CD4-positive, alpha-beta T cell treated with Interleukin-1 beta for 1 hour (primary cell): ENCODE results near the gene CNTNAP2.

Experiments
- DNase-seq, 2 donors: peaks; one replicate each; pipeline ENCODE4 v3.0.0-alpha.2; 2020 to 2022

The CNTNAP2 gene

DNA sequence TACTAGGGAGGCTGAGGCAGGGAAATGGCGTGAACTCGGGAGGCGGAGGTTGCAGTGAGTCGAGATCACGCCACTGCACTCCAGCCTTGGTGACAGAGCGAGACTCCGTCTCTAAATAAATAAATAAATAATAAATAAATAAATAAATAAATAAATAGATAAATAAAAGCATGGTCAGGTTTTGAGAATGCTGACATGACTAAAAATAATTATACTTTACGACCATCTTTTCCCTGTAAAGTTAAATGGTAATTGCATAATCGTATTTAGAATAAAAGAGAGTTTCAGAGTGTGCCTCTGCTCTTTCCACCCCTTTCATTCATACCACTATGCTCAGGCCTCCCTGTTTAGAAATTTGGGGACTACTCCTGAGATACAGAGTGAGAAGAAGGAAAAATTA, 326.5 kb downstream of the CNTNAP2 start:
- DNase-seq = no peak

DNA sequence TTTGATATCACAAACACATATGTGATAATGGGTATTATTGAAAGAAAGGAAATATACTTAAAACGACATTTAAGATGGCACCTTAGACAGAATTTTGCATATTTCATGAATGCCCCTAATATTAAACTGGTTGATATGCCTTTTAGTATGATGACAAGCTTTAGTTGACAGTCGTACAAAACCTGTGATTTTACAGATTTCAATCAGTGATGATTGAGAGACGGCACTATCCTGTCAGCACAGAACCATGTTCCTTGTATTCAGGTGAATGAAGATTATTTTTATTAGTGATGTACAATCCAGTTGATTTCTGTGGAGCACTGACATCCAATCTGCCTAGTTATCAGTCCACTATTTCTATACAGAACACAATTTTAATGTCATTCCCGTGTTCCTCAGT, 333.0 kb downstream of the CNTNAP2 start:
- no peak for DNase-seq

GRCh38 chr7:146455091-146455655, 338.6 kb downstream of the CNTNAP2 start:
- DNase-seq = no peak

DNA sequence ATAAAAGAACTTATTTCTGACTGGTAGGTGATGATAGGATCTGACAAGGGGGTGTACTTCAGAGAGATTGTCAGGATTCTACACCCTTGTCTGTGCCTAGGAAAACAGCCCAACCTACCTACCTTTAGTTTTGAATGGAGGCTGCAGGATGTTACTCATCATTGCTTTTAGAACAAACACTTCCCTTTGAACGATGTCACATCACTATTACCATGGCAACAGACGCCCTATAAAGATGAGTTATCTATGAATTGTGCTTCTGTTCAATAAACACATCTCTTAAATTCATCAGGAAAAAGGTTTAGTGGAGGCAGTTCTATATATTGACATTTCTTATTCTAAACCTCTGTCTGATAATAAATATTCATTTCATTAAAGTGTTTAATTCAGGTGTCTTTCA, 362.4 kb downstream of the CNTNAP2 start:
- no peak for DNase-seq

- no peak for DNase-seq
Observed at GRCh38 chr7:146486519-146486918, 369.9 kb downstream of the CNTNAP2 start.

DNA sequence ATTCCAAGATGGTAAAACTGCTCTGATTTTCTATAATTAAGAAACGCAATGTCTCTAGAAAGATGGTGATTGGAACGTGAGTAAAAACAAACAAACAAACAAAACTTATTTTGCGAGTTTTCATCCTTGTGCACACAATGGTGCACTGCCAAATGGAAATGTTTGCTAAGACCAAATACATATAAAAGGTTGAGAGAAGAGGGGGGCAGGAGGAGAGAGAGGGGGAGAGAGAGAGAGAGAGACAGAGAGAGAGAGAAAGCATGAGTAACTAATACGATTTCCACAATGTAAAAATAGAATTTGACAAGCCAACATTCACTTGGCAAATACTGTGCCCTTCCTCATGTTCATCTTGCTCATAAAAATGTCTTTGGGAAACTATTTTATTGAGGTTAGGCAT, 375.4 kb downstream of the CNTNAP2 start:
- no peak for DNase-seq

DNA sequence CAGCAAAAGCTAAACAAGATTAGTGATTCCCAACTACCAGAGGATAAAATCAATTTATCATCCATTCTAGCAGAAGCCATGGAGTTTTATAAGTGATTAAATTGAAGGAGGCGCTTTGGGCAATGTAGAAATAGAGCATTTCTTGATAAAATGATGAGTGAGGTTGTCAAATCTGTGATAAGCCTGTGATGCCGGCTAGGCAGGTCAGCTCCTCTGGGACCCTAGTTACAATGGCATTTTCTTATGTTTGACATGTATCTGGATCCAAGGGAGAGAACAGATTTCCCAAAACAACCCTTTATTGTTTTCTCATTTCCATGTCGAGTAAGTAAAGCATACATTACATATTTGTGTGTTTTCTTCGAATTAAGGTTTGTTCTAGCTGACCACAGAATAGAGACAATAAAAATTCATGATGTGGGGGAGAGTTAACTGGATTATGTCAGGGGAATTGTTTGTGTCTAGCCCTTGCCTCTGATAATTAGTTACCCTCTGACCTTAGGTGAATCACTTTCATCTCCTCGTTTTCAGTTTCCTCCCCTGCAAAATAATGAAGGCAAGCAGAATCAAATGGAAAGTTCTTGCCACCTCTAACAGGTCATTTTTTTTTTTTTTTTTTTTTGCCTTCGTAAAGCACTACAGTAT, 378.5 kb downstream of the CNTNAP2 start:
- DNase-seq = no peak

- DNase-seq = no peak
Observed at GRCh38 chr7:146496657-146497056, 380.1 kb downstream of the CNTNAP2 start.

DNA sequence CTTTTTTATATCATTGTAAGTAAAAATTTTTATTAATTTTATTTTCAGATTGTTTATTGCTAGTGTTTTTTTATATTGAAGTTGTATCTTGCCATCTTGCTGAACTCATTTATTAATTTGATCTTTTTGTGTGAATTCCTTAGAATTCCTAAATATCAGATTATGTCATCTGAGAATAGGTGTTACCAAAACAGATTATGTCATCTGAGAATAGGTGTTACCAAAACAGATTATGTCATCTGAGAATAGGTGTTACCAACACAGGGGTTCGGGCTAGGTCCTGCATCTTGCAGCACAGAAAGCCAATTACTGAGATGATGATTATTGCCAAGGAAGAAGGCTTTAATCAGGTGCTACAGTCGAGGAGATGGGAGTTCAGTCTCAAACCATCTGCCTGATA, 383.4 kb downstream of the CNTNAP2 start:
- no peak for DNase-seq

DNA sequence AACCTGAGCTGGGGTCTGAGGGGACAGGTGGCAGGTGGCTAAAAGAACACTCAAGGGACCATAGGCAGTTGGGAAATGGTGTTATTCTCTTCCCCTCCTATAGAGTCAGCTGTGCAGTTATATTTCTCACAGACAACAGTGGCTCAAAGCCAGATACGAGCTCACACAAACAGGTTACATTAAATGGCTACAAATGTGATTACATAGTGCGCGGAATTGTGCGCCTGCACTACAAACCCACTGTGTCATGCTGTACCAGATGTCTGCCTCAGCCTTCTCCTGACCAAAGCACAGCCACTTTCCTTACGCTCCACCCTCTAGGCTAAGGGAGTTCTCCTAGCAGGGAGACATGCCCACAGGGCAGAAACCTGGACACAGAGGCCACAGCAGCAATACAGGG, 387.2 kb downstream of the CNTNAP2 start:
- DNase-seq = no peak

- peak in 1 of 2 donors; percentile 3 for DNase-seq
Observed at GRCh38 chr7:146510088-146510680, 393.6 kb downstream of the CNTNAP2 start.

DNA sequence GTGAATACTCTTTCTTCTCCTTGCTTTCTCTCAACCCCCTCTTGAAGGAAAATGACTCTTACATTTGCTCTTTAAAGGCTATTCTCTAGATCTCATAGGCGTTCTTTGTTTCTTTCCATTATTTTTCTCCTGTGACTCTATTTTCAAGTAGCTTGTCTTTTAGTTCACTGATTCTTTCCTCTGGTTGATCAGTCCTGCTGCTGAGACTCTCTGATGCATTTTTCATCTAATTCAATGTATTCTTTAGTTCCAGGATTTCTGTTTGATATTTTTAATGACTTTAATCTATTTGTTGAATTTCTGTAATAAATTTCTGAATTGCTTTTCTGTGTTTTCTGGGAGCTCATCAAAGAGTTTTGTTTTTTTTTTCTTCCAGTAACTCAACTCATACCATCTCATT, 397.7 kb downstream of the CNTNAP2 start:
- DNase-seq = no peak

GRCh38 chr7:146528581-146528980, 412.0 kb downstream of the CNTNAP2 start:
- DNase-seq = no peak

- DNase-seq = no peak
Observed at GRCh38 chr7:146539836-146540235, 423.2 kb downstream of the CNTNAP2 start.

- DNase-seq = no peak
Observed at GRCh38 chr7:146542101-146542500, 425.5 kb downstream of the CNTNAP2 start.

- no peak for DNase-seq
Observed at GRCh38 chr7:146544748-146545147, 428.1 kb downstream of the CNTNAP2 start.

- DNase-seq = no peak
Observed at GRCh38 chr7:146548816-146549215, 432.2 kb downstream of the CNTNAP2 start.

DNA sequence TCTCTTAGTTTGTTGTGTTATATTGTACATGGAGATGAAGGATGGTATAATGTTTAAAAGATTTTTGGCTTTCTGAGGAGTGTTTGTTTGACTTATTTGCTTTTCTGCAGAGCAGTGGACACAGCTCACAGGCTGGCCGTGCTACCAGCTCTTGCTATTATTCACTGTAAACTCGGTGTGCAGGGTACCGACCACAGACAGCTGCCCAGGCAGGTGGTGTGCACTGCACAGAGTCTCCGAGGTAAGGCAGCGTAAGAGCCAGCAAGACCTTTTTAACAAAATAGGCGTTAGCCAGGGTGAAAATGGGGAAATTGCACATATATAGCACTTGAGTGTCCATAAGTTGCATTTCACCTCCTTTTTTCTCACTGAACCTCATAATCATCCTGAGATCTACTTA, 438.0 kb downstream of the CNTNAP2 start:
- no peak for DNase-seq

DNA sequence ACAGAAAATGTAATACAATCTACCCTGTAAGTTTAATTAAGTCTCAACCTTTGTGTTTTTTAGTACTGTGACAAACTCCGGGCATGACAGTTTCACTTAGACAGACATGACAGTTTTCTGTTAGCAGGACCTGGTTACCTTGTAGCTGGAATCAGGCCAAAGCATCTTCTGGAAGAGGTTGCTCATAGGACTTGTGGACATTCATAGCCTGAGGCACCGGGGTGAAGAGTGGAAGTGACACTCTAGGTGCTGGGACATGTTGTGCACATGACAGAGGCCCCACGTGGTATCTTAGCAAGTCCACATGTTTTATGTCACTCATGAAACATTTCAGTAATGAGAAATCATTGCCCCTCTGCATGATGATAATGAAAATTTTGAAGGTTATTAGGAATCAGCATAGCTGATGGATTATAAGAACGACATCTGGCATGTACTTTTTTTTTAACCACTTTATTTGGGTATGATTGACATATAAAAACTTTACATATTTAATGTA, 441.4 kb downstream of the CNTNAP2 start:
- DNase-seq = no peak

DNA sequence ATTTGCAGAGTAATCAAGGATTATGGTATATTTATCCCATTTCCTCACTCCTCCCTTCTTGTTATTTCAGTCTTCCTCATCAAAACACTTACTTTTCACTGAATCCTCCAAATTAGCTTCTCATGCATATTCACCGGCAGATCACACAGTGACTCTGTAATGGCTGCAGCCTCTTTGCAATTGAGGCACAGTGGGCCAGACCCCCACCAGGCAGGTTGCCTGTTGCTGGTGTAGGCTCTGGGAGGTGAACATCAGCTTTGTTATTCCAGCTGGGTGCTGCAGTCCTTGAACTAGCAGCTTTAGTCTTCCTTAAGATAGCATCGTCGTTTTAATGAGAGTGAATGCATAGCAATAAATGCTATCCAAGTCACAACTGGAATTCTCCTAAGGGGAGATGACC, 449.3 kb downstream of the CNTNAP2 start:
- no peak for DNase-seq

DNA sequence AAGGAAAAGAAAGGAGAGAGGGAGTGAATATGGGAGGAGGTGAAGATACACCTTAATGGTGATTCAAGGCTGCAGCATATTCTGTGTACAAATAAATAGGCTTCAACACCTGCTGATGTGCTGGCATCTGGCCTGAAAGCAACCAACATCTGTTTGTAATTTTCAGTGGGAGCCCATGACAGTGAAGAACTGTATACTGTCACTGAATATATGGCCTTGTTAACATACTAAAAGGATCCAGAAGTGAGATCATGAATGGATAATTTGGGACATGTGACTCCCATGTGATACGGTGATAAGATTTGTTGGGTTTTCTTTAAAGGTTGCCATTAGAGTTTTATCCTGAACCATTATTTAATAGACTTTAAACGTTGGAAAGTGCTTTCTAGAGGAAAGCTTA, 459.3 kb downstream of the CNTNAP2 start:
- DNase-seq = no peak

- DNase-seq = no peak
Observed at GRCh38 chr7:146591976-146592375, 475.4 kb downstream of the CNTNAP2 start.

GRCh38 chr7:146606628-146607027, 490.0 kb downstream of the CNTNAP2 start:
- no peak for DNase-seq

DNA sequence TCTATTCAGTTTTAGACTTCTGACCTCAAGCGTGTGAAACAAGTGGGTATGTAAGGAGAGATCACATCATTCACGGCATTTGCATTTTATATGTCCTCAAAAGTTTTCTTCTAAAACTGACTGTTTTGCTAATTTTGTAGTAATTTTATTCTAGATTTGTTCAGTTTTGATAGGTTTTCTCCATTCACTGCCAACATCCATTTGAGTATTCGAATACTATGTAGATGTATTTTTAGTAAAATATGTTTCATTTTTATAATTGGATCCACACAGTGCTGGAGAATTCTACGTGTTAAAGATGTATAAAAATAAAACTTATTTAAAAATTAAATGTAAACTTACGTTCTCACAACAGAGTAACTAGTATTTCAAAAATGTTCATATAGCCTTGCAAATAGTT, 503.0 kb downstream of the CNTNAP2 start:
- no peak for DNase-seq

GRCh38 chr7:146626912-146627311, 510.3 kb downstream of the CNTNAP2 start:
- DNase-seq = no peak
